GM21576 (cell line): ENCODE measurements around the gene TRIM59.

Experiments
- ATAC-seq: cut with Tn5 transposase; IDR thresholded peaks from one replicate; pipeline ENCODE4 v1.9.1; 2021; ENCODE audit warnings: mild to moderate bottlenecking, moderate library complexity; ENCODE audit not compliant: unreplicated experiment

TRIM59 gene, protein sequence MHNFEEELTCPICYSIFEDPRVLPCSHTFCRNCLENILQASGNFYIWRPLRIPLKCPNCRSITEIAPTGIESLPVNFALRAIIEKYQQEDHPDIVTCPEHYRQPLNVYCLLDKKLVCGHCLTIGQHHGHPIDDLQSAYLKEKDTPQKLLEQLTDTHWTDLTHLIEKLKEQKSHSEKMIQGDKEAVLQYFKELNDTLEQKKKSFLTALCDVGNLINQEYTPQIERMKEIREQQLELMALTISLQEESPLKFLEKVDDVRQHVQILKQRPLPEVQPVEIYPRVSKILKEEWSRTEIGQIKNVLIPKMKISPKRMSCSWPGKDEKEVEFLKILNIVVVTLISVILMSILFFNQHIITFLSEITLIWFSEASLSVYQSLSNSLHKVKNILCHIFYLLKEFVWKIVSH

GRCh38 chr3:160449636-160450598 is at the start of gene TRIM59:
Gene TRIM59, minus strand, starts transcription at chr3:160449786. Its CDS starts 10,603 bp downstream, at chr3:160439183.
- ATAC-seq, result peak; percentile 95

DNA sequence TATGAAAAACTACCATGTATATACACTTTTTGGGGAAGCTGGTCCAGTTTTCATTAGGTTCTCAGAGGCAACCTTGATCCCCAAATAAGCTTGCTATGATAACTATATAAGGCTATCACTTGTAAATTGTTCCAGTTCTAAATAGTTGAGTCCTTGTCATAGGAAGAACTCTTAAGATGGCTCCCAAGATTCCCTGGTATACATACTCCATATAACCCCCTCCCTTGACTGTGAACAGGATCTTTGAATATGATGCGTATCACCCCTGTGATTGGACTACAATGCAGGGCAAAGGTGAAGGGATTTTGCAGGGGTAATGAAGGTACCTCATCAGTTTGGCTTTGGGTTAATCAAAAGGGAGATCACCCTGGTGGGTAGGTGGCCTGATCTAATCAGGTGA is 48.6 kb upstream of the TRIM59 start:
- ATAC-seq, result no peak

DNA sequence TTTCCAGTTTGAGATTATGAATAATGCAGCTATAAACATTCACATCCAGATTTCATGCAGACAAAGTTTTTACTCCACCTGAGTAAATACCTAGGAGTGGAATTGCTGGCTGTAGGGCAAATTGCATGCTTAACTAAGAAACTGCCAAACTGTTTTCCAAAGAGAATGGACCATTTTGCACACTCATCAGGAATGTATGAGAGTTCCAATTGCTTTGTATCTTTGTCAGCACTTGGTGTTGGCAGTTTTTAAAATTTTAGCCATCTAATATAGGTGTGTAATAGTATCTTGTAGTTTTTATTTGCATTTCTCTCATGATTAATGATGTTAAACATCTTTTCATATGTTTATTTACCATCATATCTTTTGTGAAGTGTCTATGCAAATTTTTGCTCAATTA is 40.6 kb upstream of the TRIM59 start:
- ATAC-seq, result no peak

DNA sequence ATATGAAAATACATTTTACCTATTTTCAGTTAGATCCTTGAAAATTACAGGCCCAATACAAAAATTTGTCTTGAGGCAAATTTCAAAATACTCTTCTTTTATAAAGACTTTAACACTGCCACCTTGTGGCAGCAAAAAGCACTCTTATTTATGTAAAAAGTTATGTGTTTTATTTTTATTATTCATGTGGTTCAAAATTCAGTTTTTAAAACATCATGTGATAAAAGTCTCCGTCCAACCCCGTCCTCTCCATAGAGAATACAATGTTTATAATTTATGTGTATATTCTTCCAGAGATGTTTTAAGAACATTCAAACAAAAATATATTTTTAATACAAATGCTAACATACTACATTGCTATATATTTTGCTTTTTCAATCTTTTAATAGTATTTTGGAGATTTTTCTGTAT is 36.9 kb upstream of the TRIM59 start:
- ATAC-seq, result no peak

DNA sequence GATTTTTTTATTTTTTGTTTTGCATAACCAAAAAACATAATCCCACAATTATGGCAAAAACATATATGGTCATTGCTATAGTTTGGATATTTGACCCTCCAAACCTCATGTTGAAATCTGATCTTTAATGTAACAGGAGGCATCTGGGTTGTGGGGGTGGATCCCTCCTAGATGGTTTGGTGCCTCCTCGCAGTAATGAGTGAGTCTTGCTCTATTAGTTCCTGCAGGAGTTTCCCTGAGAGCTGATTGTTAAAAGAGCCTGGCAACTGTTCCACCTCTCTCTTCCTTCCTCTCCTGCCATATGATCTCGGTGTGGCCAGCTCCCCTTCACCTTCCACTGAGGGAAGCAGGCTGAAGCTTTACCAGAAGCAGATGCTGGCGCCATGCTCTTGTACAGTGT is 33.2 kb upstream of the TRIM59 start:
- no peak for ATAC-seq

- no peak for ATAC-seq
These were observed 32.3 kb upstream of the TRIM59 start for GRCh38 chr3:160481856-160482255.

GRCh38 chr3:160480931-160481330 is 31.3 kb upstream of the TRIM59 start:
- ATAC-seq, result no peak

- no peak for ATAC-seq
These were observed 29.8 kb upstream of the TRIM59 start for GRCh38 chr3:160479376-160479775.

GRCh38 chr3:160478338-160478737 is 28.8 kb upstream of the TRIM59 start:
- ATAC-seq, result no peak

DNA sequence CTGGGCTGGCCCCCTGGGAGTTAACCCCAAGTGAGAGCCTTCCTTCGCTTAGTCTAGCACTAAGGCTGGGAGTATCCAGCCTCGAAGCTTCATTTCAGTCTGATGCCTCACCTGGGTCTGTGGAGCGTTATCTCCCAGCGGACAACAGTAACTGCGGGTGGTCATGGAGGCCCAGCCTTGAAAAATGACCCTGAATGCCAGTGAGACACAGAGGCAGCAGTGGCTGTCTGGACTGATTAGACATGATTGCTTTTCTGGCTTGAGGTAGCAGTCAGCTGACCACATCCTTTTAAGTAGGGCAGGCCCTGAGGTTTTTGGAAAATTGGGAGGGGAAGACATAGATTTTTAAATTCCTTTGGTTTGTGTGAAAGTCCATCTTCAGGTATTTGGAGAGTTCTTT is 28.2 kb upstream of the TRIM59 start:
- no peak for ATAC-seq

DNA sequence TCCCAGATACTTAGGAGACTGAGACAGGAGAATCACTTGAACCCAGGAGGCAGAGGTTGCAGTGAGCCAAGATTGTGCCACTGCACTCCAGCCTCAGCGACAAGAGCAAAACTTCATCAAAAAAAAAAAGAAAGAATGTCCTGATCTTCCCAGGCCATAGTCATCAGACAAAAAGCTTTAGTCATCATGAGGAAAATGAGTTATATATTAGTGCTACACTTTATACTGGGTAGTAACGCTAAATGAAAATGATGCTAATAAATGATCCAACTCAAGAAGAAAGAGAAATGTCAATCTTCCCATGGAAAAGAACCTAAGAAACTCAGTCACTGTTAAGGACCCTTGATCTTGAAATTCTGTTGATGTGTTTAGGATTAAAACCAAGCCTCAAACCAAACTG is 26.3 kb upstream of the TRIM59 start:
- ATAC-seq, result no peak

DNA sequence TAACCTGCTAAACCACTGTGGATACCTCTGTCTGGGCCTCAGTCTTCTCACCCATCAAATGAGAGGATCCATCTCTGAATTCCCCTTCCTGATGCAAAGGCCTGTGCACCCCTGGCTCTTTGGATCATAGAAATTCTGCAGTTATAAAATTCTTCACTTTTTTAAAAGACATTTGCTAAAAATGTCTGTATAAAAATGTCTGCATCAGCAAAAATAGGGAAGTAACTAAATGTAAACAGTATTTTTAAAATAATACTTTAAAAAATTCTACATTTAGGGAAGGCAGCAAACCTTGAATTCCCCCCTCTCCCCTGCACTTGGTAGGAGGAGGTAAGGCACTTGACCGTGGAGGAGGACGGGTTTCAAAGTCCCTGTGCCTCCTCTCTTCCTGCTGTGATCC is 25.6 kb upstream of the TRIM59 start:
- ATAC-seq, result no peak

DNA sequence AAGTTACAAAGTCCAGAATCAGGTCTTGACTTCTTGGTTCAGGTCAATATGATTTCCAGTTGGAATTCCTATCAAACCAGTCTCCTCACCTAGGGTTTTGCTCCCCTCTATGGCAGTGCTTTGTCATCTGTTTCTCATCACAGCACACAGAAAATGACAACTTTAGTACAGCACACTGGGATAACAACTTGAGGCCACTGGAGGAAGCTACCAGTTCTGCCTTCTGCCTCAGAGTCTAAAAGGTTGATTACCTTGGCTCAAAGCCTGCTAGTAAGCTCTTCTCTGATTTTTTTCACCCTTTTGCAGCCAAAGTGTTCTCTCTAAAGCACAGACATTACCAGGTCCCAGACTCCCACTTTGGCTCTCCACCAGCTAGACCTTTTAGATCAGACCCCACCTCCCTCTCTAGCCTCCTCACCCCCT is 24.8 kb upstream of the TRIM59 start:
- no peak for ATAC-seq

DNA sequence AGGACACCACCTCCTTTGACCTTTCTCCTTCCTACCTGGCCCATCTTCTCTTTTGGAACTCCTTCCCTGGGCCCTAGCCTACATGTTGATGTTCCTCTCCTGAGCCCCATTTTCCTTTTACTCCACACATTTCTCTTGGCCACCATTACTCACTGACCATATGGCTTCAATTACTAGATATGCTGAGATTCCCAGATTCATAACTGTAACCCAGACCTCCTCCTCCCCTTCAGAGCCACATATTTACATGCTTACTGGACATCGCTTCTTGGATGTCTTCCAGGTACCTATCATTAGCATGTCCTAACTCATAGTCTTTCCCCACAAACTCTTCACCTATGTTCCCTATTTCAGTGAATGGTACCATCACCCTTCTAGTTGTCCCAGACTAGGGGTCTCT is 24.4 kb upstream of the TRIM59 start:
- ATAC-seq, result no peak

- ATAC-seq, result no peak
These were observed 23.6 kb upstream of the TRIM59 start for GRCh38 chr3:160473221-160473620.

DNA sequence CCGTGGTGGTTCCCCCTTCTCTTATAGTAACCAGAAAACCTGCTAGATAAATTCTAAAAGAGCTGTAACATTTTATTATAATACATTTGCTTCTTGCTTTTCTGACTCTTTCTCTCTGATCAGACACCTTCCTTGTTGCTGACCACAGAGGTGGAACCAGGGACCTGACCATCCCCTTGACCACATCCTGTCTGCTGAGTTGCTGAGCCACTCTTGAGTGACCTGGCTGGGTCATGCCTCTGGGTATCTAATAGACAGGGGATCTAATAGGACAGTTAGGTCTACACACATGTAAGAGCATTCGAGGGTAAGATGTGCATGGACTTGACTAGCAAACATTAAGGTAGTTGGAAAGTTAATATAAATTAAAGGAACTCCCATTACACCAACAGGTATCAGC is 22.8 kb upstream of the TRIM59 start:
- no peak for ATAC-seq

GRCh38 chr3:160471892-160472291 is 22.3 kb upstream of the TRIM59 start:
- no peak for ATAC-seq

DNA sequence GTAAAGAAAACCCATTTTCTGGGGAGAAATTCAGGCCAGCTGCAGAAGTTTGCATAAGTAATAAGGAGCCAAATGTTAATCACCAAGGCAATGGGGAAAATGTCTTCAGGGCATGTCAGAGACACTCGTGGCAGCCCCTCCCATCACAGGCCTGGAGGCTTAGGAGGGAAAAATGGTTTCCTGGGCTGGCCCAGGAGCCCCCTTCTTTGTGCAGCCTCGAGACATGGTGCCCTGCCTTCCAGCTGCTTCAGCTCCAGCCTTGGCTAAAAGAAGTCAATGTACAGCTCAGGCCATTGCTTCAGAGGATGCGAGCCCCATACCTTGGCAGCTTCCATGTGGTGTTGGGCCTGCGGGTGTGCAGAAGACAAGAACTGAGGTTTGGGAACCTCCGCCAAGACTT is 20.6 kb upstream of the TRIM59 start:
- no peak for ATAC-seq

DNA sequence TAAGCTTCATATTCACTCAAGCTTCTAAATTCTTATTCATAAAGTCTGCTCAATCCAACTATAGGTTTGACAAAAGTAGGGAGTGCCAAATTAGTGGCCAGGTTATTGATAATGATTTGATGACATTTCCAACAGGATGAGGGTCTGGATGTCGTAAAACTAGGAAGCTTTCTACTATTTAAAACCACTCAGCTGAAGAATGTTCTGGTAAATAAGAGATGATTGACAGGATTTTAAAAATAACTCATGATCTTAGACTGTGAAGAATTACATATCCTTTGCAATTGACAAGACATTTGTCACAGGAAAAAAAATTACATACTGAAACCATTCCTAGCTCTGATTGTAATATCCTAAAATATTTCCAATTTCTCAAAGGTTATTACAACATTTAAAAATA is 15.4 kb upstream of the TRIM59 start:
- ATAC-seq, result no peak

- ATAC-seq, result no peak
These were observed 14.7 kb upstream of the TRIM59 start for GRCh38 chr3:160464321-160464720.

DNA sequence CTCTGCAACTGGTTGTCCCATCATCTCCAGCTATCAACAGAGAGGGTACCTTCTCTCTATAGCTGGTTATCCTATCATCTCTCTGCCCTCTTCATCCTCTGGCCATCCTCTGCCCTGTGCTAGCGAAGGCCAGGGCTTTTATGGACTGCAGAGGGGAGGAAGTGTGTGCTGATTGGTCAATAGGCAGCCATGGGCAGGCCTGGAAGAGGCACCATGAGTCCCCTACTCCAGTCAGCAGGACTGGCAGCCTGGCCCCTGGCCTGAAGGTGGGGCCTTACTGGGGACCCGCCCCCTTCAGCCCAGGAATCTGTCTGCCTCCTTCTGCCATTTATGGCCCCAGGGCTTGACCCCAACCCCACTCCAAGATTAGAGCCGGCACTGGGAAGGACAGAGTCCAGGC is 10.4 kb upstream of the TRIM59 start:
- ATAC-seq, result no peak

GRCh38 chr3:160459450-160459970 is 9.9 kb upstream of the TRIM59 start:
- no peak for ATAC-seq
